Mesenchymal stem cell (in vitro differentiated cells and primary cell): Measurements from ENCODE around the gene DGKE.

ENCODE experiments used
- DNase-seq: peaks from one replicate; pipeline ENCODE4 v3.0.0-alpha.2; 2013
- H2AFZ ChIP-seq: one replicate; pipeline ENCODE4 v1.6.1; 2013; ENCODE audit warnings: low read depth, mild to moderate bottlenecking, control low read depth, inconsistent platforms, low read length, moderate library complexity
- H2AK5ac ChIP-seq: 2 replicates; pipeline ENCODE4 v1.6.1; 2013; ENCODE audit warnings: low read length, moderate library complexity, mild to moderate bottlenecking, inconsistent platforms; ENCODE audit not compliant: severe bottlenecking
- H2BK120ac ChIP-seq: one replicate; pipeline ENCODE4 v1.6.1; 2013; ENCODE audit warnings: low read depth, mild to moderate bottlenecking, inconsistent platforms, low read length, moderate library complexity
- H2BK12ac ChIP-seq, 2 experiments: one replicate each; pipeline ENCODE4 v1.6.1; 2013; ENCODE audit warnings: inconsistent platforms in 2 of 2, low read length in 2 of 2, mild to moderate bottlenecking in 2 of 2, moderate library complexity in 2 of 2, control low read depth in 1 of 2
- H2BK15ac ChIP-seq: one replicate; pipeline ENCODE4 v1.6.1; 2013; ENCODE audit warnings: mild to moderate bottlenecking, low read depth, inconsistent platforms; ENCODE audit not compliant: poor library complexity, severe bottlenecking
- H2BK5ac ChIP-seq: 2 replicates; pipeline ENCODE4 v1.6.1; 2013; ENCODE audit warnings: low read depth, mild to moderate bottlenecking, low read length, control low read depth, inconsistent platforms; ENCODE audit not compliant: poor library complexity, severe bottlenecking
- H3K14ac ChIP-seq, 2 experiments: one replicate each; pipeline ENCODE4 v1.6.1; 2013; ENCODE audit warnings: inconsistent platforms in 2 of 2, low read length in 2 of 2, control low read depth in 1 of 2, mild to moderate bottlenecking in 1 of 2, moderate library complexity in 1 of 2
- H3K18ac ChIP-seq, 2 experiments: one replicate each; pipeline ENCODE4 v1.6.1; 2013; ENCODE audit warnings: inconsistent platforms in 2 of 2, low read length in 2 of 2, control low read depth in 1 of 2, low read depth in 1 of 2, mild to moderate bottlenecking in 1 of 2
- H3K23ac ChIP-seq, 2 experiments: one replicate each; pipeline ENCODE4 v1.6.1; 2013; ENCODE audit warnings: inconsistent platforms in 2 of 2, low read length in 2 of 2, mild to moderate bottlenecking in 2 of 2, moderate library complexity in 2 of 2, control low read depth in 1 of 2
- H3K27ac ChIP-seq: 2 replicates; pipeline ENCODE4 v1.5.1; 2013; ENCODE audit warnings: mild to moderate bottlenecking, moderate library complexity, low read length, control low read depth, inconsistent platforms; ENCODE audit not compliant: poor library complexity, severe bottlenecking
- H3K27me3 ChIP-seq, 2 experiments: 2 replicates each; pipeline versions ENCODE4 v1.6.1 to v1.7.0; 2013; ENCODE audit warnings: low read length in 2 of 2, mild to moderate bottlenecking in 2 of 2, moderate library complexity in 2 of 2, control low read depth in 1 of 2, inconsistent platforms in 1 of 2; ENCODE audit not compliant: control insufficient read depth in 1 of 2, insufficient read depth in 1 of 2
- H3K36me3 ChIP-seq, 2 experiments: 2 replicates each; pipeline versions ENCODE4 v1.6.1 to v1.7.0; 2013; ENCODE audit warnings: low read length in 2 of 2, control low read depth in 1 of 2, inconsistent platforms in 1 of 2, low read depth in 1 of 2, mild to moderate bottlenecking in 1 of 2; ENCODE audit not compliant: insufficient read depth in 2 of 2, control insufficient read depth in 1 of 2
- H3K4ac ChIP-seq, 2 experiments: one replicate each; pipeline ENCODE4 v1.6.1; 2013; ENCODE audit warnings: inconsistent platforms in 2 of 2, low read length in 2 of 2, mild to moderate bottlenecking in 2 of 2, moderate library complexity in 2 of 2, control low read depth in 1 of 2, low read depth in 1 of 2
- H3K4me1 ChIP-seq: 2 replicates; pipeline ENCODE4 v1.6.1; 2013; ENCODE audit warnings: low read depth, low read length, control low read depth; ENCODE audit not compliant: control insufficient read depth, insufficient read depth
- H3K4me2 ChIP-seq: 2 replicates; pipeline ENCODE4 v1.6.1; 2013; ENCODE audit warnings: low read length, mild to moderate bottlenecking, inconsistent platforms; ENCODE audit not compliant: poor library complexity, severe bottlenecking
- H3K4me3 ChIP-seq, 2 experiments: 2 replicates each; pipeline versions ENCODE4 v1.5.1 to v1.7.0; 2013; ENCODE audit warnings: low read length in 2 of 2, mild to moderate bottlenecking in 2 of 2, control low read depth in 1 of 2, low read depth in 1 of 2; ENCODE audit not compliant: insufficient read depth in 1 of 2
- H3K79me1 ChIP-seq: replicated peaks from 2 replicates; pipeline ENCODE4 v1.6.1; 2013; ENCODE audit warnings: mild to moderate bottlenecking, control low read depth, low read length, inconsistent platforms; ENCODE audit not compliant: poor library complexity, severe bottlenecking
- H3K9ac ChIP-seq: 2 replicates; pipeline ENCODE4 v1.7.0; 2013; ENCODE audit warnings: mild to moderate bottlenecking, low read length, moderate library complexity
- H3K9me3 ChIP-seq: 2 replicates; pipeline ENCODE4 v1.7.0; 2013; ENCODE audit warnings: mild to moderate bottlenecking, low read length; ENCODE audit not compliant: control insufficient read depth
- H4K8ac ChIP-seq: one replicate; pipeline ENCODE4 v1.6.1; 2013; ENCODE audit warnings: inconsistent platforms, mild to moderate bottlenecking, low read length, moderate library complexity
- H4K91ac ChIP-seq: one replicate; pipeline ENCODE4 v1.6.1; 2013; ENCODE audit warnings: mild to moderate bottlenecking, low read length, inconsistent platforms
- WGBS: methylation state at CpG from one replicate; pipeline ENCODE4 v1.1.7; 2013; ENCODE audit warnings: mixed read lengths; 5-methylcytosine and 5-hydroxymethylcytosine counted together

Gene DGKE

DNA sequence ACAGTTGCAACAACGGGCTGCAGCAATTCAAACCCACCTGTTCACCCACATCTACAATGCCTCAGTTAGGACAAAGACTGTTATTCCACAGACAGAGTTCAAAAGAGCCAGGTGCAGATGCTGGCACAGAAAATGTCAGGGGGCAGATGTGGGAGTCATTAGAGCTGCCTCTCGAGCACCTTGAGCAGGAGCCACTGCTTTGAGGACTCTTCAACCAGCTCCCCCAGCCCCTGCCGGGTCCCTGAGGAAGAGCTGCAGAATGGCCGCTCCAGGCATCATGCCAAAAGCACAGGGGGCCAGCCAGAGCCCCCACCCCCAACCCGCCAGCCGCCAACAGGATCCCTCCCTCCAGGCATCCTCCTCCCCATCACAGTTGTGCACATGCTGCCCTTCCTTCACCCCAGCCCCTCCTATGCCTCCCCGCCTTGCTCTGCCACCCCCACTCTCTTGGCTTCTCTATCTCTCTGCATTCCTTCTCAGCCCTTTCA lies 21.0 kb upstream of the DGKE start:
- H2BK120ac ChIP-seq = no peak overlapping the region
- H2AFZ ChIP-seq = no peak overlapping the region
- no peaks in the 10 kb centered on the region for H3K27me3 ChIP-seq
- no peak overlapping the region for H3K4me2 ChIP-seq
- no peak overlapping the region for H4K91ac ChIP-seq
- H3K4ac ChIP-seq = no peak overlapping the region
- no peak overlapping the region for H2BK15ac ChIP-seq
- 77% methylated on average over 7 of the region's 7 CpGs for WGBS
- no peak overlapping the region for H3K9ac ChIP-seq
- H3K18ac ChIP-seq = no peak overlapping the region
- DNase-seq = no peak
- no peak overlapping the region for H3K27ac ChIP-seq
- H2AK5ac ChIP-seq = no peak overlapping the region
- H3K4me3 ChIP-seq = no peak overlapping the region
- H3K4me1 ChIP-seq = no peaks in the 10 kb centered on the region
- H2BK12ac ChIP-seq = no peak overlapping the region
- H3K36me3 ChIP-seq = no peaks in the 10 kb centered on the region
- H3K23ac ChIP-seq = no peak overlapping the region
- no peak overlapping the region for H4K8ac ChIP-seq
- H3K79me1 ChIP-seq = no peaks in the 10 kb centered on the region
- H2BK5ac ChIP-seq = no peak overlapping the region
- H3K14ac ChIP-seq = no peak overlapping the region
- H3K9me3 ChIP-seq = no peaks in the 10 kb centered on the region

DNA sequence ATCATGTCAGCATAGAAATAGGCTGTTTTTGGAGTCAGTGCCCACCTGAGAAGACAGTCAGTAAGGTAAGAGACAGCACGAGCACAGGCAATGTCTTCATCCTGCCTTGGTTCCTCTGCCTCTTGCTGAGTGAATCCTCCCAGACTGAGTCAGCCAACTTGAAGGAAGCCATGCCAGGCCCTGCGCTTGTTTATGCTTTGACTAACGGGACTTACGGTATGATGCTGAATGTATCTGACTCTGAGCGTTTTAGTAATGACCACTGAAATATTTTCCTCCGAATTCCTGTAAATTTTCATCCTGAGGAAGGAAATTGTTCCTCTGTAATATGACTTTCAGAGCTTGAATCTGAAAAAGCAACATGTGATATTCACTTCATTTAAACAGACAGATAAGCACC lies 18.2 kb upstream of the DGKE start:
- Histone ChIP-seq H3K18ac (no peak overlapping the region), H2BK5ac (no peak overlapping the region), H4K8ac (no peak overlapping the region), H3K23ac (no peak overlapping the region), H2AK5ac (no peak overlapping the region), H2BK12ac (no peak overlapping the region), H3K4ac (no peak overlapping the region), H2AFZ (no peak overlapping the region), H3K4me2 (no peak overlapping the region), H3K14ac (no peak overlapping the region), H3K79me1 (no peaks in the 10 kb centered on the region), H3K4me1 (peaks cover 4% of the 10 kb centered on the region), H3K9ac (no peak overlapping the region), H2BK120ac (no peak overlapping the region), H2BK15ac (no peak overlapping the region), H3K36me3 (no peaks in the 10 kb centered on the region), H4K91ac (no peak overlapping the region), H3K27ac (no peak overlapping the region), H3K9me3 (no peaks in the 10 kb centered on the region), H3K27me3 (no peaks in the 10 kb centered on the region), H3K4me3 (no peak overlapping the region)
- WGBS = 48% methylated on average over 3 of the region's 6 CpGs
- DNase-seq = peak; percentile 76

DNA sequence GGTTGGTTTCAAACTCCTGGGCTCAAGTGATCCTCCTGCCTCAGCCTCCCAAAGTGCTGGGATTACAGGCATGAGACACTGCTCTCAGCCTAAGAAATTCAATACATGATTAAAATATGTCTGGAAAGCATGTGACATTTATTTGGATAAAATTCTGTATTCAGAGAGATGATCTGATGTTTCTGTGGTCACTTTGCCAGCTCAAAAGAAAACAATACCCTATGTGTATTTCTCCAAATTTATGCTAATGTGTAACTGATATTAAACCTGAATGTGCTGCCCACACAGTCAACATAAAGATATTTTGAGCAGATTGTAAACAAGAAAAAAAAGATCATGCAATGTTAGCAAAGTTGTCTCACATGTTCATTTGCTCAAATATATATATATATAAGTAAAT lies 16.9 kb upstream of the DGKE start:
- Histone ChIP-seq H3K4ac (no peak overlapping the region), H2BK12ac (no peak overlapping the region), H4K8ac (no peak overlapping the region), H2AK5ac (no peak overlapping the region), H3K4me3 (no peak overlapping the region), H4K91ac (no peak overlapping the region), H3K4me2 (no peak overlapping the region), H2BK5ac (no peak overlapping the region), H3K23ac (no peak overlapping the region), H3K14ac (no peak overlapping the region), H3K9me3 (no peaks in the 10 kb centered on the region), H2AFZ (no peak overlapping the region), H3K9ac (no peak overlapping the region), H3K4me1 (peaks cover 4% of the 10 kb centered on the region), H3K27ac (no peak overlapping the region), H2BK120ac (no peak overlapping the region), H3K36me3 (no peaks in the 10 kb centered on the region), H3K18ac (no peak overlapping the region), H3K27me3 (no peaks in the 10 kb centered on the region), H2BK15ac (no peak overlapping the region), H3K79me1 (no peaks in the 10 kb centered on the region)
- DNase-seq = no peak

DNA sequence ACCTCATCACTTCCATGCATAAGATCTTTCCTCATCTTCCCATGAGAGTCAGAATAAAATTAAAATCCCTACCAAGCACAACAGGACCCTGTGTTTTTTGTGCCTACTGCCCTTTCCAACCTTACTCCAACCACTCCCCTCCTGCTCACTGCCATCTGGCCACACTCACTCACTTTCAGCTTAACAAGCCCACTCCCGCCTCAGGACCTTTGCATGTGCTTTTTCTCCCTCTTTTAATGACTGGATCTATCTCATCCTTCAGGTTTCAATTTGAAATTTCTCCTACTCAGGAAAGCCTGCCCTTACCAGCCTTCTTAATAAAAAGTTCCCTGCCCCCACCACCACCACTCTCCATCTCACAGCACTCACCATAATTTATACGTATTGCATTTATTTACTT lies 14.9 kb upstream of the DGKE start:
- Histone ChIP-seq H2AFZ (no peak overlapping the region), H3K4ac (no peak overlapping the region), H3K23ac (no peak overlapping the region), H3K4me2 (peak overlapping the region; percentile 5), H3K36me3 (no peaks in the 10 kb centered on the region), H3K9me3 (no peaks in the 10 kb centered on the region), H2BK12ac (peak overlapping the region in 1 of 2 experiments; percentile 55), H3K79me1 (no peaks in the 10 kb centered on the region), H2BK15ac (no peak overlapping the region), H2BK5ac (no peak overlapping the region), H3K9ac (no peak overlapping the region), H3K14ac (no peak overlapping the region), H4K8ac (no peak overlapping the region), H3K27me3 (no peaks in the 10 kb centered on the region), H2BK120ac (no peak overlapping the region), H3K27ac (no peak overlapping the region), H3K4me1 (peaks cover 7% of the 10 kb centered on the region), H3K18ac (no peak overlapping the region), H3K4me3 (no peak overlapping the region), H4K91ac (no peak overlapping the region), H2AK5ac (no peak overlapping the region)
- WGBS = 97% methylated on average over 1 of the region's 2 CpGs
- no peak for DNase-seq
